ENCODE data around the gene DEDD. TPM values are rescaled to one million over a fixed set of nuclear protein-coding genes. Genes with fewer than 3 reads are reported as not detected.
A peak's percentile ranks its signal among the peaks of the same experiment; 100 is the strongest.

DEDD gene
- total RNA-seq, 1 experiment from 2014 or later: 40.4 TPM

- DNase-seq: no peak
- Mint-ChIP-seq H3K27me3 (ENCODE audit: unreplicated experiment) (no peaks in the 10 kb centered on the region), H3K27ac (ENCODE audit: unreplicated experiment) (peak overlapping the region; percentile 97), H3K4me3 (ENCODE audit: low read depth, unreplicated experiment) (peak overlapping the region; percentile 100), H3K4me1 (ENCODE audit: low read depth, unreplicated experiment) (peaks cover 40% of the 10 kb centered on the region), H3K36me3 (ENCODE audit: insufficient read depth, unreplicated experiment) (peaks cover 34% of the 10 kb centered on the region), H3K9me3 (ENCODE audit: low read depth, unreplicated experiment) (no peaks in the 10 kb centered on the region)
- BruUV-seq (replicated peaks): no TSS peak
- intact Hi-C loops (cut with micrococcal nuclease; ENCODE audit: unreplicated experiment): no loop called here
- CTCF ChIA-PET: interaction anchor here (0.6 to 1.8 kb wide), 3 partner anchors 9 to 143 kb away, joined by 3 to 7 read pairs (median 4); partner anchors contain the start of gene PPOX
- TF ChIP-seq, protein P1, sequence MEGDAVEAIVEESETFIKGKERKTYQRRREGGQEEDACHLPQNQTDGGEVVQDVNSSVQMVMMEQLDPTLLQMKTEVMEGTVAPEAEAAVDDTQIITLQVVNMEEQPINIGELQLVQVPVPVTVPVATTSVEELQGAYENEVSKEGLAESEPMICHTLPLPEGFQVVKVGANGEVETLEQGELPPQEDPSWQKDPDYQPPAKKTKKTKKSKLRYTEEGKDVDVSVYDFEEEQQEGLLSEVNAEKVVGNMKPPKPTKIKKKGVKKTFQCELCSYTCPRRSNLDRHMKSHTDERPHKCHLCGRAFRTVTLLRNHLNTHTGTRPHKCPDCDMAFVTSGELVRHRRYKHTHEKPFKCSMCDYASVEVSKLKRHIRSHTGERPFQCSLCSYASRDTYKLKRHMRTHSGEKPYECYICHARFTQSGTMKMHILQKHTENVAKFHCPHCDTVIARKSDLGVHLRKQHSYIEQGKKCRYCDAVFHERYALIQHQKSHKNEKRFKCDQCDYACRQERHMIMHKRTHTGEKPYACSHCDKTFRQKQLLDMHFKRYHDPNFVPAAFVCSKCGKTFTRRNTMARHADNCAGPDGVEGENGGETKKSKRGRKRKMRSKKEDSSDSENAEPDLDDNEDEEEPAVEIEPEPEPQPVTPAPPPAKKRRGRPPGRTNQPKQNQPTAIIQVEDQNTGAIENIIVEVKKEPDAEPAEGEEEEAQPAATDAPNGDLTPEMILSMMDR (IDR thresholded peaks at IDR 0.05; ENCODE audit: unreplicated experiment): peak; percentile 0
Observed at GRCh38 chr1:161177936-161178244, 45.4 kb upstream of the DEDD start.

DNA sequence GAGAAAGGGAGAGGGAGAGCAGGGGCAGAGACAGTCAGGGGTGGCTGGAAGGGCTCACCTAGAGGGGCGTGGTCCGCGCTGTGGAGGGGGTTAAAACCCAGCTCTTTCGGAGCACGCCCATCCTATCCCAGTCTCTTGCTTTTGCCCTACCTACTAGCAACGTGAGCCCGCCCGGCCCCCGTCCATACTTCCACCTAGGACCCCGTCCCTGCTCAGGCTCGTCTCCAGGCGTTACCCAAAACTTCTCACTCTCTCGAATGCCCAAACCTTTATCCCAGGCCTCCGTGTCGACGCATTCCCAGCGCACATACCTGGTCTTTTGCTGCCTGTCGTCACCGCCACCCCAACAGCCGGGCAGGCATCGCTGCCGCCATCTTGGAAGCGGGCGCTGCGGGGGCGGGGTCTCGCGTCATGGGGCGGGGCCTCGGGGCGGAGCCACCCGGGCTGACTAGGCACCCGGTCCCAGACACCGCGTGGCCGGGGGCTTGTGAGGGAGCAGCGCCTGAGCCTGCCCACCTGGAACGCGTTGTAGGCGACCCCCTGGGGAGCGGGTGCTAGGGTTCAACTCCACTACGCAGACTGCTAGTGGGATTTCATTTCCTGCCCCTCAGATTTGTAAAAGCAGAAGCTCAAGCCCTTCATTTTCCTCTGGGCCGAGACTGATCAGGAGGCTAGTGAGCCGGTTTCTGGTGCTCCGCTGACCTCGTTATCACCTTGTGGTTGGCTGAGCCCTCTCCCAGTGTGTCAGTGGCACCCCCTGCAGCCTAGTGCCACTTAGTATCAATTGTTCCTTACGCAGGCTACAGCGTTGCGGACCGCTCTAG lies 44.9 kb upstream of the DEDD start, which contains the start of gene B4GALT3:
Gene B4GALT3 (minus strand): TSS at position 396 of the 824 bp plus-strand sequence. CDS start 1,447 bp downstream, outside the sequence.
- no peaks in the 10 kb centered on the region for H3K9me3 Mint-ChIP-seq (ENCODE audit: low read depth, unreplicated experiment)
- TF ChIP-seq, protein P1 (IDR thresholded peaks at IDR 0.05; ENCODE audit: unreplicated experiment): peak; percentile 25
- peaks cover 34% of the 10 kb centered on the region for H3K4me1 Mint-ChIP-seq (ENCODE audit: low read depth, unreplicated experiment)
- BruUV-seq (replicated peaks): TSS peak; percentile 97
- CTCF ChIA-PET: interaction anchor here (0.5 to 1.8 kb wide), 5 partner anchors 9 to 586 kb away, joined by 3 to 7 read pairs (median 4); partner anchors contain the start of gene PPOX
- intact Hi-C loops (cut with micrococcal nuclease; ENCODE audit: unreplicated experiment): no loop called here
- peaks cover 40% of the 10 kb centered on the region for H3K36me3 Mint-ChIP-seq (ENCODE audit: insufficient read depth, unreplicated experiment)
- H3K27me3 Mint-ChIP-seq (ENCODE audit: unreplicated experiment): no peaks in the 10 kb centered on the region
- DNase-seq: peak; percentile 98
- H3K4me3 Mint-ChIP-seq (ENCODE audit: low read depth, unreplicated experiment): peak within 1 kb of the TSS; percentile 100
- H3K27ac Mint-ChIP-seq (ENCODE audit: unreplicated experiment): peak within 1 kb of the TSS; percentile 97

DNA sequence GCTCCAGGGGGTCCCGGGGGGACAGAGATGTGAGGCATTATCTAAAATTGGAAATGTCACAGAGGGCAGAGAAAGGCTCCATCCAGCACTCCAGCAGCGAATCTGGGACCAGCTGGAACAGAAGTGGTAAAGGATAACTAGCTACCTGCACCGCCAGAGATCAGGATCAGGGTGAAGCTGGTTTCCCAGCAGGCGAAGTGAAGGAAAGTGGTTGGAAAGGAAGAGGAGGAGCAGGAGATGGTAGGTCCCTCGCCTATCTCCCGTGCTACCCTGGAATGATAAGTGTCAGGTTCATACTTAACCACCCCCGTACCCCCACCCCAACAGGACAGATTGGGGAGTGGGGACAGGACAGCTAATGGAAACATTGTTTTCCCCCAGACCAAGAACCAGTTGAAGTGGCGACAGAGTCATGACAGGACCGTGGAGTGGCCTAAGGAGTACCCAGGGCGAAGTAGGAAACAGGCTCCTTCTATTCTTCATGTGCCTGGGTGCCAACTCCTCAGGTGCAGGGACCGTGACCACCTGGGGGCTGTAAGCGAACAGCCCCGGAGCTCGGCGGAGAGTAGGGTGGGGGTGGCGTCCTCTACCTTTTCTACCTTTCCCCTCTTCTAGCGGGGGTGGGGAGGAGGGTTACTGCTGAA lies 44.1 kb upstream of the DEDD start:
- H3K4me3 Mint-ChIP-seq (ENCODE audit: low read depth, unreplicated experiment): peak overlapping the region; percentile 100
- H3K4me1 Mint-ChIP-seq (ENCODE audit: low read depth, unreplicated experiment): peaks cover 27% of the 10 kb centered on the region
- intact Hi-C loops (cut with micrococcal nuclease; ENCODE audit: unreplicated experiment): no loop called here
- CTCF ChIA-PET: interaction anchor here (0.6 to 1.8 kb wide), 3 partner anchors 10 to 585 kb away, joined by 4 to 7 read pairs (median 4); partner anchors contain the start of gene PPOX
- DNase-seq: no peak
- no TSS peak for BruUV-seq (replicated peaks)
- TF ChIP-seq, protein P1 (IDR thresholded peaks at IDR 0.05; ENCODE audit: unreplicated experiment): no peak
- H3K36me3 Mint-ChIP-seq (ENCODE audit: insufficient read depth, unreplicated experiment): peaks cover 46% of the 10 kb centered on the region
- peak overlapping the region; percentile 97 for H3K27ac Mint-ChIP-seq (ENCODE audit: unreplicated experiment)
- no peaks in the 10 kb centered on the region for H3K27me3 Mint-ChIP-seq (ENCODE audit: unreplicated experiment)
- H3K9me3 Mint-ChIP-seq (ENCODE audit: low read depth, unreplicated experiment): no peaks in the 10 kb centered on the region

- BruUV-seq (replicated peaks): TSS peak; percentile 22
- Mint-ChIP-seq H3K27ac (ENCODE audit: unreplicated experiment) (peak overlapping the region; percentile 97), H3K27me3 (ENCODE audit: unreplicated experiment) (no peaks in the 10 kb centered on the region), H3K4me1 (ENCODE audit: low read depth, unreplicated experiment) (peaks cover 23% of the 10 kb centered on the region), H3K36me3 (ENCODE audit: insufficient read depth, unreplicated experiment) (peaks cover 53% of the 10 kb centered on the region), H3K9me3 (ENCODE audit: low read depth, unreplicated experiment) (no peaks in the 10 kb centered on the region), H3K4me3 (ENCODE audit: low read depth, unreplicated experiment) (peak overlapping the region; percentile 100)
- CTCF ChIA-PET: no interaction called here
- TF ChIP-seq, protein P1 (IDR thresholded peaks at IDR 0.05; ENCODE audit: unreplicated experiment): no peak
- intact Hi-C loops (cut with micrococcal nuclease; ENCODE audit: unreplicated experiment): no loop called here
- DNase-seq: no peak
Observed at GRCh38 chr1:161175771-161176453, 43.4 kb upstream of the DEDD start.
